ENCODE data around the gene TMEM181.

The TMEM181 gene

GRCh38 chr6:158539881-158540280 is 20.0 kb upstream of the TMEM181 start:
- H3K9ac ChIP-seq (ENCODE audit: low read length): no peak overlapping the region
- H3K4me3 ChIP-seq (ENCODE audit: low read length): no peak overlapping the region
- H3K4me2 ChIP-seq (ENCODE audit: low read depth, low read length): no peak overlapping the region
- no peak overlapping the region for H2AFZ ChIP-seq (ENCODE audit: low read length)
- H4K20me1 ChIP-seq (ENCODE audit: insufficient read depth, low read length): no peaks in the 10 kb centered on the region
- TF ChIP-seq EZH2 (optimal IDR thresholded peaks at IDR 0.05; ENCODE audit: low read depth, low read length) (no peak), EZH2phosphoT487 (IDR thresholded peaks at IDR 0.05; ENCODE audit: low read length) (no peak)
- TF ChIP-seq, protein P1, sequence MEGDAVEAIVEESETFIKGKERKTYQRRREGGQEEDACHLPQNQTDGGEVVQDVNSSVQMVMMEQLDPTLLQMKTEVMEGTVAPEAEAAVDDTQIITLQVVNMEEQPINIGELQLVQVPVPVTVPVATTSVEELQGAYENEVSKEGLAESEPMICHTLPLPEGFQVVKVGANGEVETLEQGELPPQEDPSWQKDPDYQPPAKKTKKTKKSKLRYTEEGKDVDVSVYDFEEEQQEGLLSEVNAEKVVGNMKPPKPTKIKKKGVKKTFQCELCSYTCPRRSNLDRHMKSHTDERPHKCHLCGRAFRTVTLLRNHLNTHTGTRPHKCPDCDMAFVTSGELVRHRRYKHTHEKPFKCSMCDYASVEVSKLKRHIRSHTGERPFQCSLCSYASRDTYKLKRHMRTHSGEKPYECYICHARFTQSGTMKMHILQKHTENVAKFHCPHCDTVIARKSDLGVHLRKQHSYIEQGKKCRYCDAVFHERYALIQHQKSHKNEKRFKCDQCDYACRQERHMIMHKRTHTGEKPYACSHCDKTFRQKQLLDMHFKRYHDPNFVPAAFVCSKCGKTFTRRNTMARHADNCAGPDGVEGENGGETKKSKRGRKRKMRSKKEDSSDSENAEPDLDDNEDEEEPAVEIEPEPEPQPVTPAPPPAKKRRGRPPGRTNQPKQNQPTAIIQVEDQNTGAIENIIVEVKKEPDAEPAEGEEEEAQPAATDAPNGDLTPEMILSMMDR (IDR thresholded peaks at IDR 0.05; ENCODE audit: low read length): no peak
- no peaks in the 10 kb centered on the region for H3K9me3 ChIP-seq (replicated peaks; ENCODE audit: insufficient read depth, low read length)
- H3K27ac ChIP-seq (ENCODE audit: low read length): no peak overlapping the region
- H3K9me2 ChIP-seq (replicated peaks; ENCODE audit: insufficient read depth, low read length): no peaks in the 10 kb centered on the region
- no peaks in the 10 kb centered on the region for H3K36me3 ChIP-seq (replicated peaks; ENCODE audit: insufficient read depth, low read length)
- peaks cover 7% of the 10 kb centered on the region; the same call in 1 of the 2 replicates for H3K27me3 ChIP-seq (replicated peaks; ENCODE audit: insufficient read depth, low read length)
- no peaks in the 10 kb centered on the region for H3K4me1 ChIP-seq (ENCODE audit: low read length)
- no peak for DNase-seq
- no peaks in the 10 kb centered on the region for H3F3A ChIP-seq (ENCODE audit: insufficient read depth, low read length)
- no peaks in the 10 kb centered on the region for H3K79me2 ChIP-seq (ENCODE audit: low read length)

- no peak overlapping the region for H3K27ac ChIP-seq (ENCODE audit: low read length)
- no peaks in the 10 kb centered on the region for H3K36me3 ChIP-seq (replicated peaks; ENCODE audit: insufficient read depth, low read length)
- no peaks in the 10 kb centered on the region for H3K79me2 ChIP-seq (ENCODE audit: low read length)
- no peak for TF ChIP-seq EZH2 (optimal IDR thresholded peaks at IDR 0.05; ENCODE audit: low read depth, low read length)
- TF ChIP-seq EZH2phosphoT487 (IDR thresholded peaks at IDR 0.05; ENCODE audit: low read length): no peak
- TF ChIP-seq, protein P1 (IDR thresholded peaks at IDR 0.05; ENCODE audit: low read length): no peak
- no peaks in the 10 kb centered on the region for H3K4me1 ChIP-seq (ENCODE audit: low read length)
- no peaks in the 10 kb centered on the region for H3F3A ChIP-seq (ENCODE audit: insufficient read depth, low read length)
- no peaks in the 10 kb centered on the region for H3K9me3 ChIP-seq (replicated peaks; ENCODE audit: insufficient read depth, low read length)
- H3K4me3 ChIP-seq (ENCODE audit: low read length): no peak overlapping the region
- no peaks in the 10 kb centered on the region for H4K20me1 ChIP-seq (ENCODE audit: insufficient read depth, low read length)
- DNase-seq: no peak
- H3K4me2 ChIP-seq (ENCODE audit: low read depth, low read length): no peak overlapping the region
- no peaks in the 10 kb centered on the region for H3K9me2 ChIP-seq (replicated peaks; ENCODE audit: insufficient read depth, low read length)
- H3K27me3 ChIP-seq (replicated peaks; ENCODE audit: insufficient read depth, low read length): peaks cover 14% of the 10 kb centered on the region
- no peak overlapping the region for H3K9ac ChIP-seq (ENCODE audit: low read length)
- no peak overlapping the region for H2AFZ ChIP-seq (ENCODE audit: low read length)
These were observed 16.2 kb upstream of the TMEM181 start for GRCh38 chr6:158543606-158544185.

DNA sequence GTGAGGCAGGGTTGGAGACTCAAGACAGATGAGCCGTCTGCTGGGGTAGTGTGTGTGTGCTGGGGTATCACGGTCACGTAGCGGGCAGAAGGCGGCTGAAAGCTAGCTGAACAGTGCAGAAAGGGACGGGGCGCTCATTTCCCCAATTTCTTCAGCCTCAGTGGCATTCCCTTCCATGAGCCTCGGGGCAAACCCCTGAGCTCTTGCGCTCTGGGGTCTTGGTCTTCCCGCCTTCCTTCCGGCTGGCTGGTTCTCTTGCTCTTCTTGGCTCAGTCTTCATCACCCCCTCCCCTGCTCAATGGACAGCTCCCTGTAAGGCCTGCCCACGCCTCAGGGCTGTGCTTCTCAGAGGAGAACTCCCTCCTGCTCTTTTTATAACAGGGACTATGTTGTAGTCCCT is 15.5 kb upstream of the TMEM181 start:
- no peak overlapping the region for H3K9ac ChIP-seq (ENCODE audit: low read length)
- H3K4me2 ChIP-seq (ENCODE audit: low read depth, low read length): no peak overlapping the region
- TF ChIP-seq, protein P1 (IDR thresholded peaks at IDR 0.05; ENCODE audit: low read length): no peak
- TF ChIP-seq EZH2 (optimal IDR thresholded peaks at IDR 0.05; ENCODE audit: low read depth, low read length): no peak
- no peak for TF ChIP-seq EZH2phosphoT487 (IDR thresholded peaks at IDR 0.05; ENCODE audit: low read length)
- no peaks in the 10 kb centered on the region for H3K9me2 ChIP-seq (replicated peaks; ENCODE audit: insufficient read depth, low read length)
- H3K27ac ChIP-seq (ENCODE audit: low read length): no peak overlapping the region
- no peaks in the 10 kb centered on the region for H4K20me1 ChIP-seq (ENCODE audit: insufficient read depth, low read length)
- H3K4me3 ChIP-seq (ENCODE audit: low read length): no peak overlapping the region
- no peak for DNase-seq
- H3K9me3 ChIP-seq (replicated peaks; ENCODE audit: insufficient read depth, low read length): no peaks in the 10 kb centered on the region
- no peaks in the 10 kb centered on the region for H3K79me2 ChIP-seq (ENCODE audit: low read length)
- no peak overlapping the region for H2AFZ ChIP-seq (ENCODE audit: low read length)
- peaks cover 16% of the 10 kb centered on the region for H3K27me3 ChIP-seq (replicated peaks; ENCODE audit: insufficient read depth, low read length)
- H3K4me1 ChIP-seq (ENCODE audit: low read length): no peaks in the 10 kb centered on the region
- no peaks in the 10 kb centered on the region for H3F3A ChIP-seq (ENCODE audit: insufficient read depth, low read length)
- H3K36me3 ChIP-seq (replicated peaks; ENCODE audit: insufficient read depth, low read length): no peaks in the 10 kb centered on the region

Data from MM.1S (cell line).